BE2C (cell line): ENCODE measurements around the gene UTP11.

Source experiments
- DNase-seq: peaks from one replicate; pipeline ENCODE4 v3.0.0-alpha.2; 2020
- H3K27me3 ChIP-seq: fragments of 250-450 bp; sonication (Bioruptor Pico); 2 replicates; pipeline ENCODE4 v1.5.1; 2020; ENCODE audit warnings: mild to moderate bottlenecking
- H3K36me3 ChIP-seq: fragments of 250-450 bp; sonication (Bioruptor Pico); 2 replicates; pipeline ENCODE4 v1.5.1; 2020; ENCODE audit warnings: mild to moderate bottlenecking
- H3K4me1 ChIP-seq: fragments of 250-450 bp; sonication (Bioruptor Pico); 2 replicates; pipeline ENCODE4 v1.5.1; 2020
- H3K4me3 ChIP-seq: 2 replicates; pipeline ENCODE4 v1.5.1; 2011; ENCODE audit warnings: low read depth, low read length
- H3K9me3 ChIP-seq: fragments of 250-450 bp; sonication (Bioruptor Pico); 2 replicates; pipeline ENCODE4 v1.5.1; 2020
- CTCF ChIP-seq: IDR thresholded peaks from 2 replicates; pipeline ENCODE4 v1.5.1; 2012; ENCODE audit warnings: mild to moderate bottlenecking, low read depth, low read length

Gene UTP11

DNA sequence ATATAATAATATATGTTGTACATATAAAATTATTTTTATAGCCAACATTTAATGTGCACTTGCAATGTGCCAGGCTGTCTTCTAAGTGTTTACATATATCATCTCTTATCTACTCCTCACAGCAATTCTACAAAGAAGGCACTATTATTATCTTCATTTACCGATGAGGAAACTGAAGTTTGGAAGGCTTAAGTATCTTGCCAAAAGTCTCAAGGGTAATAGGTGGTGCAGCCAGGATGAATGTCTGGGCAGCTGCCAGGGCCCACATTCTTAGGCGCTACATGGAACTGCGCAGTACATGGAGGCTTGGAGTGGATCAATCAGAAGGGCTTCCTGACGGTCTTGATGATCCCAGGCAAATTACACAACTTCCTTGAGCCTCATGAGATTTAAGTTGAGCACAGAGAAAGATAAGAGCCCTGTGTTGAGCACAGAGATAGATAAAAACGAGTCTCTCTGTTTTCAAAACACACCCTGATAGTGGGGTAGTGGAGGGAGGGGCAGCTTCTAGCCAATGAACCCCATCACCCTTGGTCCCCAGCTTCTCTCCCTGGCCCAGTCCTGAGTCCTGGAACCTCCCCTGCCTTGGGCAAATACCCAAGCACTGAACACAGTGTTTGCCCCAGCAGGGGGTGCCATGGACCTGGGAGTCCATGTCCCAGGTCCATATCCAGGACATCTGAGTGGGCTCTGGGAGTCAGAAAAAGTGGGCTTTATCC lies 24.8 kb downstream of the UTP11 start:
- no peaks in the 10 kb centered on the region for H3K4me1 ChIP-seq
- peak; percentile 45 for TF ChIP-seq CTCF
- H3K4me3 ChIP-seq: no peak overlapping the region
- DNase-seq: peak; percentile 32
- no peaks in the 10 kb centered on the region for H3K36me3 ChIP-seq
- H3K9me3 ChIP-seq: no peaks in the 10 kb centered on the region
- no peaks in the 10 kb centered on the region for H3K27me3 ChIP-seq

DNA sequence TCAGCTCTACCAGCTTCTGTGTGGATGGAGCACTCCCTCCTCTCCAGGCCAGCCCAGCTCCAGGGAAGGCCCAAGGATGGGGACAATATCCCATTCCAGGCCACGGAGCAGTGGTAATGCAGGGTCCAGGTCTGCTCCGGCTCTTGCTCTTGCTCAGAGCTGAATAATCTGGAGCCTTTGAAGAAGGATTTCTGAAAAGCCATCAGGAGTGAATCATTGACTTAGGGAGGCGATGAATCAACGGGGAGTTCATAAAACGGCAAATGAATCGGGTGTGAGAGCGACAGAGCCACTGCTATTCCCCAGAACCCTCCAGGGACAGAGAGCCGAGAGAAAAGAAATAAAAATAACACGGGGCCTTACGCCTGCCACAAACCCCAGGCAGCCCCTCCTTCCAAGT lies 26.3 kb downstream of the UTP11 start:
- Histone ChIP-seq H3K27me3 (peaks cover 7% of the 10 kb centered on the region), H3K4me1 (no peaks in the 10 kb centered on the region), H3K9me3 (no peaks in the 10 kb centered on the region), H3K4me3 (no peak overlapping the region), H3K36me3 (no peaks in the 10 kb centered on the region)
- TF ChIP-seq CTCF: no peak
- DNase-seq: no peak

DNA sequence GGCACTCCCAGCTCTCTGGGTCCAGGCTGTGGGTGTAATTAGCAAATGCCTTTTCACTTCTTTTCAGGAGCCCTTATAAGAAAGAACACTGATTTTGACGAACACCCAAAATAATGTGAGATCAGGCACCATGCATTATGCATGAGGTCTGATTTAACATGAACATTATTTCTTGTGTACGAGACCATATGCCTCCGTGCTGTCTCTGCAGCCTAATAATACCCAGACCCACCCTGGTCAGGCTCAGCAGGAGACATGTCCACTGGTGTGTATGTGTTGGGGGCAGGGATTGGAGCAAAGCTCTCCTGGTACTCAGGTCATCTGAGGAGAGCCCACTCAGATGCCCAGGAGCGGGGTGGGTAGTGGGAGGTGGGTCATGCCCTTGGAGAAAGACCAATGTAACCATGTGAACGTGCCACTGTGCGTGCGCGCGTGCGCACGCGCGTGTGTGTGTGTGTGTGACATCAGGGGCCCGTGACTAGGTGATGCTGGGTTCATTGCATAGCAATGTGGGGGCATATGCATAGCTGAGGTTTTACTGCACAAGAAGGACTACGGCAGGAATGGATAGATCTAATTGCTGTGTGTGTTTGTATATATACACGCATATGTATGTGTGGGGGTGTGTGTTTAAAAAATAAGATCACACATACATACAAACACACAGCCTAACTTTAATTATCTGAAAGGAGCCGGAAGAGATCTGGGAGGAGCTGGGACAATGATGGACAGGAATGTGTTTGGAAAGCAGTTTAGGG lies 27.0 kb downstream of the UTP11 start:
- H3K36me3 ChIP-seq: no peaks in the 10 kb centered on the region
- no peaks in the 10 kb centered on the region for H3K9me3 ChIP-seq
- TF ChIP-seq CTCF: no peak
- H3K4me3 ChIP-seq: no peak overlapping the region
- no peaks in the 10 kb centered on the region for H3K4me1 ChIP-seq
- peaks cover 13% of the 10 kb centered on the region for H3K27me3 ChIP-seq
- no peak for DNase-seq

DNA sequence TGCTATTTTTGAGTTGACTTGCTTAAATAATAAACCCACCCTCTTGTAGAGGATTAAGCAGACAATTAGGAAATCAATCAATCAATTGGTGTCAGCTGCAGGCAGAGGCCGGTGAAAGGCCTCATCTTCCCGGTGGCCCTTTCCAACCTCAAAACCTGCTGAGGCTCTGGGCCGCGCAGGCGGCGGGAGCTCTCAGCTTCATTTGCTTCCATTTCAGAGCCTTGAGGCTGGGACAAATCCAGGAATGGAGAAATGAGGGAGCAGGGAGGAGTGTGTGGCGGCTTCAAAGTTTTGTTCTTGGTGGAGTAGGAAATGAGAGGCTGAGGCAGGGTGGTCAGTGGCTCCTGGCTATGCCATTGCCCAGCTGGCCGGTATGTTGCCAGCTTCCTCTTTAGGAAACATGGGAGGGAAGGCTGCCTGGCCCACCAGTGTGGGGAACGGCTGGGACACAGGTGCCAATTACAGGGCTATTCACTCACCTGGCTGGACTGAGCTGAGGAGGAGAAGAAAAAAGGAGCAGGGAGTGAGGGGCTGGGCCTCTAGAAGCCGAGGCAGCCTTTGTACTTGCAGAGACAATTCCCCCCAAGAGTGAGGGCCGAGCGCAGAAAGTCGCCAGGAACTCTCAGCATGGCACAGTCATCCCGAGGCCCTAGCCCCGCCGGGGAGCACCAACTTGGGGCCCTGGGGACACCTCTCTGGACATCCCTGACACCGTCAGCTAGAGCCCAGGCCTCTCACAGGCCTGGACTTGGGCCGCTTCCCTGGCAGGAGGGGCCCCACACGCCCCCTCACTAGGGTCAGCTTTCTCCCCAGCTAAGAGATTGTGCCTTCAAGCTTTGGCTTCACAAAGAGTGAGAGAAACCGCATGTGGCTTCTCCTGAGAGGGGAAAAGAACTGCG lies 29.7 kb downstream of the UTP11 start:
- TF ChIP-seq CTCF: no peak
- H3K9me3 ChIP-seq: no peaks in the 10 kb centered on the region

GRCh38 chr1:38043036-38043747 lies 30.7 kb downstream of the UTP11 start:
- Histone ChIP-seq H3K27me3 (peaks cover 35% of the 10 kb centered on the region), H3K4me1 (no peaks in the 10 kb centered on the region), H3K4me3 (no peak overlapping the region), H3K36me3 (no peaks in the 10 kb centered on the region), H3K9me3 (no peaks in the 10 kb centered on the region)
- TF ChIP-seq CTCF: no peak
- DNase-seq: no peak

More for the DNA sequence above, 29.7 kb downstream of the UTP11 start:
- no peak for DNase-seq
- Histone ChIP-seq H3K27me3 (peaks cover 31% of the 10 kb centered on the region), H3K4me1 (no peaks in the 10 kb centered on the region), H3K36me3 (no peaks in the 10 kb centered on the region), H3K4me3 (no peak overlapping the region)
